Measurements from ENCODE around the gene OLFM1. TPM values are rescaled to one million over a fixed set of nuclear protein-coding genes. Genes with fewer than 3 reads are reported as not detected.

Gene OLFM1
- total RNA-seq, 1 experiment from 2014 or later: 0.39 TPM

DNA sequence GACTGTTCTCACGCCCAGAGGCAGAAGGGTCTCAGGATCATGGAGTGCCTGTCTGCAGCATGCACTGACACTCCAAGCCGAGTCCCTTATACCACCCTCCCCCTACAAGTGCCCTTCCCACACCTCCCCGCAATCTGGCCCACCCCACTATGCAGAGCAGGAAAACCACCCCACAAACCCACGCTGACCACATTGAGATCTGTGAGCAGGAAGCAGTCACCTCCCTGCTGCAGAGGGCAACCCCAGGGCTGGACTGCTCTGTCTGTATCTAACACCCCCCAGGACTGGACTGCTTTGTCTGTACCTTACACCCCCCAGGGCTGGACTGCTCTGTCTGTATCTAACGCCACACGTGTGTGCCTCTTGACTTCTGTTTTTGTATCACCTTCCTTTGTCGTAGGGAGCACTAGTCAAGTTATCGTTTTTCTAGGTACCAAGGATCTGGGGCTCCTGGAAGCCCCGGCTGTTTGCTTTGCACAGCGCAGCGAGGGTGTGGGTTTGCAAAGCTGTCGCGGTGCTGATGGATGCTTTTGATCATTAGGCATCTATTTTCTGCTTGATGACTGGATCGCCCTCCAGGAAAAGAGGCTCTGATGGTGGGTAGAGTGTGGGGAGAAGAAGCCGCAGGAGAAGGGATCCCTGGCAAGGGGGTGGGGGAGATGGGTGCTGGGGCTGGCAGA is 21.5 kb downstream of the OLFM1 start:
- no peaks in the 10 kb centered on the region for H3K9me3 ChIP-seq (ENCODE audit: control insufficient read depth, insufficient read depth, low read depth, low read length)
- CTCF ChIA-PET: no interaction called here

DNA sequence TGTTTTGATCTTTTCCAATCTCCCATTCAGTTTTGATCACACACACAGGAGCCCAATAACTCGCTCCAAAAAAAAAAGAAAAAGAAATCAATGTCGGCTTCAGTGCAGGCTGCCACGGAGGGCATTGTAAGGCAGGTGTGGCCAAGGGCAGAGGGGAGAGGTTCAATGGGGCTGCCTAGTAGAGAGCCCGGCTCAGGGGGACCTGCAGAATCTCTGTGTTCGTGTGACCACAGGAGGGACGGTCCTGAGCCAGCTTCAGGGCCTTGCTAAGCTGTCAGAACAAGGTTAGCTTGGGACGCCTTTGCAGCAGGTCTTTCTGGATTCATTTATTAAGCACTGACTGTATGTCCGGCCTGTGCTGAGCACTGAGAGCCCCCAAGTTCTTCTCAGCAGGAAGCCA is 22.2 kb downstream of the OLFM1 start:
- CTCF ChIA-PET: no interaction called here

More for the DNA sequence above, 21.5 kb downstream of the OLFM1 start:
- no peak for DNase-seq (ENCODE audit: low read depth, low spot score)
- no TSS peak for BruUV-seq (replicated peaks)
- no peaks in the 10 kb centered on the region for H3K36me3 ChIP-seq (ENCODE audit: control insufficient read depth, insufficient read depth, low read length)
- intact Hi-C loops (cut with micrococcal nuclease; ENCODE audit: unreplicated experiment): no loop called here
- no peaks in the 10 kb centered on the region; the same call in 1 of the 2 replicates for H3K27me3 ChIP-seq (ENCODE audit: control insufficient read depth, insufficient read depth, low read length)
- in situ Hi-C loops (cut with HindIII; ENCODE audit: low pct_unique_long_range_greater_than_20kb, low sequenced_read_pairs): no loop called here
- H3K4me3 ChIP-seq (ENCODE audit: low read depth in 2 of 2, low read length in 2 of 2): no peak overlapping the region
- H3K27ac ChIP-seq (ENCODE audit: low read length): no peak overlapping the region
- POLR2A ChIA-PET: no interaction called here
- H3K4me1 ChIP-seq (ENCODE audit: control insufficient read depth, insufficient read depth, low read length): no peaks in the 10 kb centered on the region
- no peak for ATAC-seq
- TF ChIP-seq SIN3A (IDR thresholded peaks at IDR 0.05; ENCODE audit: borderline replicate concordance, insufficient read depth, low read depth, low read length) (no peak), CTCF (IDR thresholded peaks at IDR 0.05) (no peak), POLR2AphosphoS5 (IDR thresholded peaks at IDR 0.05; ENCODE audit: low read depth, low read length) (no peak), REST (IDR thresholded peaks at IDR 0.05; ENCODE audit: insufficient read depth in 1 of 2, low read depth in 2 of 2, low read length in 1 of 2) (no peak), TCF7L2 (IDR thresholded peaks at IDR 0.05; ENCODE audit: low read depth, low read length) (no peak)

More for the DNA sequence above, 22.2 kb downstream of the OLFM1 start:
- TF ChIP-seq POLR2AphosphoS5 (IDR thresholded peaks at IDR 0.05; ENCODE audit: low read depth, low read length) (no peak), SIN3A (IDR thresholded peaks at IDR 0.05; ENCODE audit: borderline replicate concordance, insufficient read depth, low read depth, low read length) (no peak), CTCF (IDR thresholded peaks at IDR 0.05) (no peak), TCF7L2 (IDR thresholded peaks at IDR 0.05; ENCODE audit: low read depth, low read length) (no peak), REST (IDR thresholded peaks at IDR 0.05; ENCODE audit: insufficient read depth in 1 of 2, low read depth in 2 of 2, low read length in 1 of 2) (no peak)
- Histone ChIP-seq H3K4me3 (ENCODE audit: low read depth in 2 of 2, low read length in 2 of 2) (no peak overlapping the region), H3K27me3 (ENCODE audit: control insufficient read depth, insufficient read depth, low read length) (no peaks in the 10 kb centered on the region; the same call in 1 of the 2 replicates), H3K36me3 (ENCODE audit: control insufficient read depth, insufficient read depth, low read length) (no peaks in the 10 kb centered on the region), H3K27ac (ENCODE audit: low read length) (no peak overlapping the region), H3K9me3 (ENCODE audit: control insufficient read depth, insufficient read depth, low read depth, low read length) (no peaks in the 10 kb centered on the region), H3K4me1 (ENCODE audit: control insufficient read depth, insufficient read depth, low read length) (no peaks in the 10 kb centered on the region)
- POLR2A ChIA-PET: no interaction called here
- intact Hi-C loops (cut with micrococcal nuclease; ENCODE audit: unreplicated experiment) (no loop called here), in situ Hi-C loops (cut with HindIII; ENCODE audit: low pct_unique_long_range_greater_than_20kb, low sequenced_read_pairs) (no loop called here)
- DNase-seq (ENCODE audit: low read depth, low spot score) (no peak), ATAC-seq (no peak)
- BruUV-seq (replicated peaks): no TSS peak

Data from Panc1 (cell line).